ENCODE data around the gene PRF1.
"Not testable (repeated sequence)": the region's sequence is repeated elsewhere in the genome, so short reads cannot be mapped to it uniquely, and the experiment has no call there.

Gene PRF1

GRCh38 chr10:70594161-70594560 lies 8.4 kb downstream of the PRF1 start:
- DNase-seq (ENCODE audit: low read depth in 1 of 2, low spot score in 1 of 2) = no peak

DNA sequence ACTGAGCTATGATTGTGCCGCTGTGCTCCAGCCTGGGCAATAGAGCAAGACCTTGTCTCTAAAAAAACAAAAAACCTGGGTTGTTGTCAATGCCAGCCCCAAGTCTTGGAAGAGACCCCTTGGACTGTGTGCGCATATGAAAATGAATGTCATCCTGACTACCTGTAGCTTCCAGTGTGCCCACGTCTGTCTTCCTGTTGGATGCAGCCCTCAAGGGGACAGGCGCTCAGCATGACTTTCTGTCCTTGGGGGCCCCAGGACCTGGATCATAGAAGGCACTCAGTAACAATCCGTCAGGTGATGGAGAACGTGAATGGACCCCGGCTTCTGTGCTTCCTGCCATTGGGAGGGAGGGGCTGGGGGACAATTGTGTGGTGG lies 9.0 kb downstream of the PRF1 start:
- no peak for DNase-seq (ENCODE audit: low read depth in 1 of 2, low spot score in 1 of 2)

- DNase-seq (ENCODE audit: low read depth in 1 of 2, low spot score in 1 of 2) = no peak
These were observed 9.6 kb downstream of the PRF1 start for GRCh38 chr10:70592746-70593512.

DNA sequence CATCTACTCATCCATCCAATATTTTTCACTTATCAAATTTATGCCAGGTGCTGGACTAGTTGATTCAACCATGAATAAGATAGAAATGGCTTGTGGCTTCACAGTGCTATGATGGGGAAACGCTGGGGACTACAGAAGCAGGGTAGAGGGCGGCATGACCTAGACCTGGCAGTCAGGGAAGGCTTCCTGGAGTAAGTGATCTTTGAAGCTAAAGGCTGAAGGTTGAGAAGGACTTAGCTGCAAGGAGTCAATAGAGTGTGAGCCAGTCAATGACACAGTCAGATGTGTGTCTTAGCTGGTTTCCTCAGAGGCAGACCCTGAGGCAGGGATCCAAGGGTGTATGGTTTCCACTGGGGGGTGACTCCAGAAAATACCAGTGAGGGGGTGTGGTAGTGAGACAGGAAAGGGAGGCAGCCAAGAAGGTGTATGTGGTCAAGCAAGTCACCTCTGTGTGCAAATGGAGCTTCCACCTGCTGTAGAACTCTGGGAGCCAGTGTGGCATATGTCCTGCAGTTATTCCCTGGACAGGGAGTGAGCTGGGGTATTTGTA lies 10.3 kb downstream of the PRF1 start:
- no peak for DNase-seq (ENCODE audit: low read depth in 1 of 2, low spot score in 1 of 2)

DNA sequence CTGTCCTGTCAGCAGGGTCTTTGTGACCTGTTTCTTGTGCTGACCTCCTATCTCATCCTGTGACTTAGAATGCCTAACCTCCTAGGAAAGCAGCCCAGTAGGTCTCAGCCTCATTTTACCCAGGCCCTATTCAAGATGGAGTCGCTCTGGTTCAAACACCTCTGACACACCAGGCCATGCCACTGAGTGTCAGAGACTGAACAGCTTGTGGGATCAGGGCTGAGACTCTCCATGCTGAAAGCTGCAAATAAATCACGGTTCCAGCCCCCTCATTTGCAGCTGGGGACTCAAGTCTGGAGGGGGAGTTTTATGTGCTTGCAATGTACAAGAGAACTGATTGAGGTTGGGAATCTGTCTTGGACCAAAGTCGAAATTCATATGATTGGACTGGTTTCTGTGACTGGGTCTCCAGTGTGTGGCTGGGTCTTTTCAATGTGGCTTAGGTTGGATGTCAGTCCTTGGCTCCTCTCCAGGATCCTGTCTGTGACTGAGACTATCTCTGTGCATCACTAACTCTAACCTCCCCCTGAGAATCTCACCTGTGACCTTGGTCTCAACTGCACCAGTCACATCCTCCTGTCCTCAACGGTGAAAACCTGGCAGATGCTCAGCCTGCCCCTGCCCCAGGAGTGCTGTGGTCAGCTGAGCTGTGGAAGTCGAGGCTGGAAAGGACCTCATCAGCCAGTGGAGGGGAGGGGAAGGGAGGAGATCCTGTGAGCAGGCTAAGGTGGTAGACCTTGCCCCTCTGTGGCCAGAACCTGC lies 11.7 kb downstream of the PRF1 start:
- DNase-seq (ENCODE audit: low read depth in 1 of 2, low spot score in 1 of 2) = no peak

DNA sequence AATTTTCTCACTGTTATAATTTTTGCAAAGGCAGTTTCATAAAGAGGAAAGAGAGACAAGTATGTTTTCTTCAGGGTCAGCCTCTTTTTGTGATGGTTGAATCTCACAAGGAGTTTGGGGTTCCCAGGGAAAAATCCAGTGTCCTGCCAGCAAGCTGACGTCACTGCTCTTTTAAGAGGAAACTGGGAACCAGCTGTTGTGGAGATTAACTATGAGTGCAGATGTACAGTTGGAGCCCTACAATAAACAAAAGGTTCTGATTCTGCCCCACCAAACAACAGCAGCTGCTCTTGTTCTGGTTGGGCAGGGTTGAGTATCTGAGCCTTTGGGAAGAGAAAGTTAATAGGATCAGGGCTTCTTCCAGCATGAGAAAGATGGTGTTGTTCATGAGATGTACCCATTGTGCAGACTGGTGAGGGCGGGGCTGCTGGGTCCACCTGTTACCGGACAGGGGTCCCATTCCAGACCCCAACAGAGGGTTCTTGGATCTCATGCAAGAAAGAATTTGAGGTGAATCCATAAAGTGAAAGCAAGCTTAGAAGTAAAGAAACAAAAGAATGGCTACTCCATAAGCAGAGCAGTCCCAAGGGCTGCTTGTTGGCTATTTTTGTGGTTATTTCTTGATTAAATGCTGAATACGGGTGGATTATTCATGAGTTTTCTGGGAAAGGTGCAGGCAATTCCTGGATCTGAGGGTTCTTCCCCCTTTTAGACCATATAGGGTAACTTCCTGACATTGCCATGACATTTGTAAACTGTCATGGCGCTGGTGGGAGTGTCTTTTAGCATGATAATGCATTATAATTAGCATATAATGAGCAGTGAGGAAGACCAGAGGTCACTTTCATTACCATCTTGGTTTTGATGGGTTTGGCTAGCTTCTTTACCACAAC lies 12.5 kb downstream of the PRF1 start:
- DNase-seq (ENCODE audit: low read depth in 1 of 2, low spot score in 1 of 2) = no peak

GRCh38 chr10:70588859-70589570 lies 13.5 kb downstream of the PRF1 start:
- no peak for DNase-seq (ENCODE audit: low read depth in 1 of 2, low spot score in 1 of 2)

DNA sequence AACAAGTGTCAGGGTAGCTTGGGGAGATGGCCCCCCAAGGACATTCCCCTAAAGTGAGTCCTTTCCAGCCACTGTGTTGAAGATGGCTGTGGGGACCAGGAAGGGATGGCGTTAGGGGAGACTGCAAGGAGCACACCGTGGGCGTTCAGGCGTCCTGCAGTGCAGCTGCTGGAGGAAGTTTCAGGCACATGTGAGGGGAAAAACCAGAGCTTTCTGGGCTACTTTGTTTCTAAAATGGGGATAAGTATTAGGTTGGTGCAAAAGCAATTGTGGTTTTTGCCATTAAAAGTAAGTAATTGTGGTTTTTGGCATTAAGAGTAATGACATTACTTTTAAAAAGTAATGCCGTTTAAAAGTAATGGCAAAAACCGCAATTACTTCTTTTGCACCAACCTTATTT lies 14.3 kb downstream of the PRF1 start:
- no peak for DNase-seq (ENCODE audit: low read depth in 1 of 2, low spot score in 1 of 2)

DNA sequence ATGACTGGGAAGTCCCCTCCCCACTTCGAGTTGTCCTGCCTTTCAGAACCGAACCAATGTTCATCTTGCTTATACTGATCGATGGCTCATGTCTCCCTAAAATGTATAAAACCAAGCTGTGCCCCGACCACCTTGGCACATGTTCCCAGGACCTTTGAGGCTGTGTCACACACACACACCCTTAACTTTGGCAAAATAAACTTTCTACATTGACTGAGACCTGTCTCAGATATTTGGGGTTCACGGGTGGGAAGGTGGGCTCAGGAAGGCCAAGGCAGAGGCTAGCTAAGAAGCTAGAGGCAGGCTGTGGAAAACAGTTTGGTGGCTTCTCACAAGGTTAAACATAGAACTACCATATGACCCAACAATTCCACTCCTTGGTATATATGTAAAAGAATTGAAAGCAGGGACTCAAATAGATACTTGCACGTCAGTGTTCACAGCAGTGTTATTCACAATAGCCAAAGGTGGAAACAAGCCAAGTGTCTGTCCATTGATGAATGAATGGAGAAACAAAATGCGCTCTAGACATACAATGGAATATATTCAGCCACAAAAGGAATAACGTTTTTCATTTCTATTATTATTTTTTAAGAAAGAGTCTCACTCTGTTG lies 15.4 kb downstream of the PRF1 start:
- no peak for DNase-seq (ENCODE audit: low read depth in 1 of 2, low spot score in 1 of 2)

- DNase-seq (ENCODE audit: low read depth in 1 of 2, low spot score in 1 of 2) = no peak
These were observed 16.1 kb downstream of the PRF1 start for GRCh38 chr10:70586348-70586930.

GRCh38 chr10:70585578-70586169 lies 16.9 kb downstream of the PRF1 start:
- no peak for DNase-seq (ENCODE audit: low read depth in 1 of 2, low spot score in 1 of 2)

DNA sequence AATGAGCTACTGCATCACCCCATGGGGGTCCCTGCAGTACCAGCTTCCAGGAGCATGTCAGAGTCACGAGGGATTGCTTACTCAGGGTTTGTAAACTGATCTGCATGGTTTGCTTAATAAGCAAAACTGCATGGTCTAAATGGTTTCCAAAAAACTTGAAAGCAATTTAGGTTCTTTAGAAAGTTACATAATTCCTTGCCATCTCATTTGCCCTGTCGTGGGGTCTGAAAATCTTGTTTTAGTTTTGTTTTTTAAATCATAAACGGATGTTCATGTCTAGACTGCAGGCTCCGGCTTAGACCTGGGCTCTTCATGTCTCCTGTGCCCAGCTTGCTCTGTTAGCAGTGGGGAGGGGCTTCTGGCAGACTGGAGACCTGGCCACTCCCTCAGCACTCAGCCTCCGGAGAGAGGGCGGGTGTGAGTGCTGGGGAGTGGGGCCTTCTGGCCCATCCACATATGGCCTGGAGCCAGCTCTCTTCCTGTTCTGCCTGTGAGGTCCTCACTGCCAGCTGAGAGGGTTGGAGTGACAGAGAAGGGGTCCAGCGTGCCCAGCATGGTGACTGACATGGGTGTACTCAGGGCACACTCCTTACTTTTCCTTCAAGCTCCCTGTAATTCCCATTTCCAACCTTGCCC lies 17.5 kb downstream of the PRF1 start:
- DNase-seq (ENCODE audit: low read depth in 1 of 2, low spot score in 1 of 2) = no peak

GRCh38 chr10:70584366-70584765 lies 18.2 kb downstream of the PRF1 start:
- DNase-seq (ENCODE audit: low read depth in 1 of 2, low spot score in 1 of 2) = no peak

DNA sequence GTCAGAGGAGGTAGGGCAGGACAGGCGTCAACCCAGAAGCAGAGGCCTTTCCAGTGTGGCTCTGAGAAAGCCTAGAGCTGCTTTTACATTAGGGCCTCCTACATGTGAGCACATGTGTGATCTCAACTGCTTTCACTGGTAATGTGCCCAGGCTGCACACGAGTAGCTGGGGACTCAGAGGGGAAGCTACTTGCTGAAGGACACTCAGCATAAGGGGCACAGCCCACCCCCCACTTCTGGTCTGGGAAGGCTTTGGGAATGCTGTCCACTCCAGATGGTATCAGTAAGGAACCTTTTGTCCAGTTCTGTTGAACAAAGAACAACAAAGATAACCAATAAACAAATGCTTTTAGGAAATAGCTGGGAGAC lies 18.9 kb downstream of the PRF1 start:
- DNase-seq (ENCODE audit: low read depth in 1 of 2, low spot score in 1 of 2) = no peak

- DNase-seq (ENCODE audit: low read depth in 1 of 2, low spot score in 1 of 2) = no peak
These were observed 19.5 kb downstream of the PRF1 start for GRCh38 chr10:70582793-70583668.

- DNase-seq (ENCODE audit: low read depth in 1 of 2, low spot score in 1 of 2) = not testable (repeated sequence)
These were observed 21.4 kb downstream of the PRF1 start for GRCh38 chr10:70581176-70581575.

GRCh38 chr10:70579234-70580002 lies 23.1 kb downstream of the PRF1 start:
- no peak for DNase-seq (ENCODE audit: low read depth in 1 of 2, low spot score in 1 of 2)

All from stimulated activated CD4-positive, alpha-beta T cell treated with anti-CD3 and anti-CD28 coated beads, Interleukin-15, amount 100 ng/mL, for 1 hour (primary cell).